Neural progenitor cell (in vitro differentiated cells): ENCODE results near the gene EDC4. TPM values are rescaled to one million over a fixed set of nuclear protein-coding genes. Genes with fewer than 3 reads are reported as not detected.
"Not testable (repeated sequence)": the region's sequence is repeated elsewhere in the genome, so short reads cannot be mapped to it uniquely, and the experiment has no call there.

Experiments
- DNase-seq: peaks from one replicate; pipeline ENCODE4 v3.0.0-alpha.2; 2016; ENCODE audit warnings: low spot score
- H2AFZ ChIP-seq: fragments of 200-600 bp; sonication (generic); replicated peaks from 2 replicates; pipeline ENCODE4 v1.6.1; 2016; ENCODE audit warnings: antibody characterized with exemption
- H3F3A ChIP-seq: fragments of 200-600 bp; sonication (generic); 2 replicates; pipeline ENCODE4 v1.6.1; 2016; ENCODE audit warnings: antibody characterized with exemption, low read depth
- H3K27ac ChIP-seq: fragments of 200-600 bp; sonication (generic); 2 replicates; pipeline ENCODE4 v1.5.1; 2016; ENCODE audit warnings: mild to moderate bottlenecking
- H3K27me3 ChIP-seq: fragments of 200-600 bp; sonication (generic); 2 replicates; pipeline ENCODE4 v1.6.1; 2016; ENCODE audit warnings: mild to moderate bottlenecking, moderate library complexity
- H3K36me3 ChIP-seq: fragments of 200-600 bp; sonication (generic); 2 replicates; pipeline ENCODE4 v1.5.1; 2016
- H3K4me1 ChIP-seq: fragments of 200-600 bp; sonication (generic); 2 replicates; pipeline ENCODE4 v1.6.1; 2016; ENCODE audit warnings: mixed run types
- H3K4me2 ChIP-seq: fragments of 200-600 bp; sonication (generic); 2 replicates; pipeline ENCODE4 v1.6.1; 2016
- H3K4me3 ChIP-seq: fragments of 200-600 bp; sonication (generic); 2 replicates; pipeline ENCODE4 v1.5.1; 2016
- H3K79me2 ChIP-seq: fragments of 200-600 bp; sonication (generic); 2 replicates; pipeline ENCODE4 v1.6.1; 2016; ENCODE audit warnings: low read depth
- H3K9ac ChIP-seq: fragments of 200-600 bp; sonication (generic); 2 replicates; pipeline ENCODE4 v1.6.1; 2016
- H3K9me3 ChIP-seq: fragments of 200-600 bp; sonication (generic); 2 replicates; pipeline ENCODE4 v1.5.1; 2016; ENCODE audit warnings: low read depth
- H4K20me1 ChIP-seq: fragments of 200-600 bp; sonication (generic); 2 replicates; pipeline ENCODE4 v1.6.1; 2016; ENCODE audit warnings: low read depth
- H3K27ac Mint-ChIP-seq: 3 replicates; pipeline ENCODE4 v1.8.0; 2021; ENCODE audit warnings: mixed read lengths
- H3K27me3 Mint-ChIP-seq: 2 replicates; pipeline ENCODE4 v1.8.0; 2022; ENCODE audit warnings: low read depth, mild to moderate bottlenecking, inconsistent platforms, moderate library complexity, mixed read lengths; ENCODE audit not compliant: insufficient read depth
- H3K36me3 Mint-ChIP-seq: 3 replicates; pipeline ENCODE4 v1.8.0; 2021; ENCODE audit warnings: mixed read lengths
- H3K4me1 Mint-ChIP-seq: 3 replicates; pipeline ENCODE4 v1.8.0; 2021; ENCODE audit warnings: mixed read lengths
- H3K4me3 Mint-ChIP-seq: 3 replicates; pipeline ENCODE4 v1.8.0; 2021; ENCODE audit warnings: mild to moderate bottlenecking, moderate library complexity, mixed read lengths
- H3K9me3 Mint-ChIP-seq: 3 replicates; pipeline ENCODE4 v1.8.0; 2020; ENCODE audit warnings: mixed read lengths
- EZH2 ChIP-seq: fragments of 200-600 bp; sonication (generic); IDR thresholded peaks from 2 replicates; pipeline ENCODE4 v1.6.1; 2017; ENCODE audit warnings: antibody characterized with exemption, mild to moderate bottlenecking, moderate library complexity
- EZH2phosphoT487 ChIP-seq: fragments of 200-600 bp; sonication (generic); IDR thresholded peaks from 2 replicates; pipeline ENCODE4 v1.6.1; 2017; ENCODE audit warnings: antibody characterized with exemption
- total RNA-seq: library from RNA; depleted of rRNA; stranded (reverse); fragments of >200 nt; gene quantifications from 2 replicates; pipeline ENCODE4 v1.2.3, GENCODE V29; 2015; ENCODE audit warnings: low replicate concordance
- TF ChIP-seq, protein P1 (sequence below): fragments of 200-600 bp; sonication (generic); IDR thresholded peaks from 2 replicates; pipeline ENCODE4 v1.5.1; 2017; ENCODE audit warnings: antibody characterized with exemption, mild to moderate bottlenecking

EDC4 gene
- total RNA-seq, 1 donor from 2014 or later = 32.7 TPM

DNA sequence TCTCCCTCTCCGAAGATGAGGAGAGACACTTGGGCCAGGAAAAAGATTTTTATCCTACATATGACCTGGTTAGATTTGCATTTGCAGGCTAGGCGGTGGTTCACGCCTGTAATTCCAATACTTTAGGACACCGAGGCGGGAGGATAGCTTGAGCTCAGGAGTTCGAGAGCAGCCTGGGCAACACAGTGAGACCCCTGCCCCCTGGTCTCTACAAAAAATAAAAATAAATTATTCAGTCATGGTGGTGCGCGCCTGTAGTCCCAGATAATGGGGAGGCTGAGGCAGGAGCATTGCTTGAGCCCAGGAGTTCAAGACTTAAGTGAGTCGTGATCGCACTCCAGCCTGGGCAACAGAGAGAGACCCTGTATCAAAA, 38.6 kb upstream of the EDC4 start:
- no peak for DNase-seq
- Mint-ChIP-seq H3K36me3 (no peaks in the 10 kb centered on the region), H3K4me3 (peak overlapping the region; percentile 90), H3K9me3 (no peaks in the 10 kb centered on the region), H3K4me1 (peaks cover 9% of the 10 kb centered on the region), H3K27ac (peak overlapping the region; percentile 42), H3K27me3 (peaks cover 9% of the 10 kb centered on the region)
- TF ChIP-seq EZH2phosphoT487 (no peak), EZH2 (no peak)
- TF ChIP-seq, protein P1, sequence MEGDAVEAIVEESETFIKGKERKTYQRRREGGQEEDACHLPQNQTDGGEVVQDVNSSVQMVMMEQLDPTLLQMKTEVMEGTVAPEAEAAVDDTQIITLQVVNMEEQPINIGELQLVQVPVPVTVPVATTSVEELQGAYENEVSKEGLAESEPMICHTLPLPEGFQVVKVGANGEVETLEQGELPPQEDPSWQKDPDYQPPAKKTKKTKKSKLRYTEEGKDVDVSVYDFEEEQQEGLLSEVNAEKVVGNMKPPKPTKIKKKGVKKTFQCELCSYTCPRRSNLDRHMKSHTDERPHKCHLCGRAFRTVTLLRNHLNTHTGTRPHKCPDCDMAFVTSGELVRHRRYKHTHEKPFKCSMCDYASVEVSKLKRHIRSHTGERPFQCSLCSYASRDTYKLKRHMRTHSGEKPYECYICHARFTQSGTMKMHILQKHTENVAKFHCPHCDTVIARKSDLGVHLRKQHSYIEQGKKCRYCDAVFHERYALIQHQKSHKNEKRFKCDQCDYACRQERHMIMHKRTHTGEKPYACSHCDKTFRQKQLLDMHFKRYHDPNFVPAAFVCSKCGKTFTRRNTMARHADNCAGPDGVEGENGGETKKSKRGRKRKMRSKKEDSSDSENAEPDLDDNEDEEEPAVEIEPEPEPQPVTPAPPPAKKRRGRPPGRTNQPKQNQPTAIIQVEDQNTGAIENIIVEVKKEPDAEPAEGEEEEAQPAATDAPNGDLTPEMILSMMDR = no peak
- Histone ChIP-seq H3K9me3 (no peaks in the 10 kb centered on the region), H3K36me3 (no peaks in the 10 kb centered on the region), H4K20me1 (no peaks in the 10 kb centered on the region), H3K9ac (no peak overlapping the region), H3K4me2 (peak overlapping the region; percentile 86), H2AFZ (peak overlapping the region; percentile 55), H3K4me1 (no peaks in the 10 kb centered on the region), H3K27me3 (no peaks in the 10 kb centered on the region), H3F3A (no peaks in the 10 kb centered on the region), H3K27ac (no peak overlapping the region), H3K79me2 (peaks cover 15% of the 10 kb centered on the region), H3K4me3 (peak overlapping the region; percentile 76)

DNA sequence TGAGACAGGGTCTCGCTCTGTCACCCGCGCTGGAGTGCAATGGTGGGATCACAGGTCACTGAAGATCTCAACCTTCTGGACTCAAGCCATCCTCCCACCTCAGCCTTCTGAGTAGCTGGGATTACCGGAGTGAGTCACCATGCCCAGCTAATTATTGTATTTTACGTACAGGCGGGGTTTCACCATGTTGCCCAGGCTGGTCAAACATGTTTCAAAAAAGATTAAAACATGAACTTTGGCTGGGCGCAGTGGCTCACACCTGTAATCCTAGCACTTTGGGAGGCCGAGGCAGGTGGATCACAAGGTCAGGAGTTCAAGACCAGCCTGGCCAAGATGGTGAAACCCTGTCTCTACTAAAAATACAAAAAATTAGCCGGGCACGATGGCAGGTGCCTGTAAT, 35.7 kb upstream of the EDC4 start:
- DNase-seq, H3K9ac ChIP-seq, H3K4me3 ChIP-seq, H3K27me3 ChIP-seq, H3K9me3 Mint-ChIP-seq, H3K36me3 Mint-ChIP-seq, H3K27ac ChIP-seq, H2AFZ ChIP-seq, H3K4me2 ChIP-seq, H3K4me1 ChIP-seq, H3K36me3 ChIP-seq, H3K27ac Mint-ChIP-seq, H3F3A ChIP-seq, H3K27me3 Mint-ChIP-seq, H4K20me1 ChIP-seq, H3K9me3 ChIP-seq, H3K4me3 Mint-ChIP-seq: not testable (repeated sequence)
- peaks cover 14% of the 10 kb centered on the region for H3K4me1 Mint-ChIP-seq
- H3K79me2 ChIP-seq = peaks cover 14% of the 10 kb centered on the region

DNA sequence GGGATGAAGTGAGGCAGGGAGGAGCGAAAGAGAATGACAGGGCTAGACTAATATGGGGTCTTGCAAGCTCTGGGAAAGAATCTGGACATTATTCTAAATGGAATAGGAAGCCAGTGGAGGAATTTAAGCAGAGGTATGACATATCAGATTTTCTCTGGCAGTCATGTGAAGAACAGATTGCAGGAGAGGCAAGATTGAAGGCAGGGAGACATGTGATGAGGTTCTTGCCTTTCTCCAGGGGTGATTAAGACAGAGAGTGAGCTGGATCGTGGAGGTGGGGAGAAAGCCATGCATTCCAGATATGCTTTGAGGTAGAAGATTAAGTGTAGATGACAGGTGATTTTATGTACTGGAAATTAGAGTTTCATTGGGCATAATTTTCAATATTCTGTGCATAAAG, 35.0 kb upstream of the EDC4 start:
- peaks cover under 1% of the 10 kb centered on the region for H4K20me1 ChIP-seq
- no peaks in the 10 kb centered on the region for H3K4me1 ChIP-seq
- no peak for DNase-seq
- TF ChIP-seq, protein P1 = no peak
- TF ChIP-seq EZH2 = no peak
- H3K36me3 Mint-ChIP-seq = no peaks in the 10 kb centered on the region
- H3K4me1 Mint-ChIP-seq = peaks cover 9% of the 10 kb centered on the region
- H3K27ac Mint-ChIP-seq = no peak overlapping the region
- H3K4me3 ChIP-seq = no peak overlapping the region
- H3K27me3 Mint-ChIP-seq = peaks cover 8% of the 10 kb centered on the region
- H3K27me3 ChIP-seq = no peaks in the 10 kb centered on the region
- H3K4me3 Mint-ChIP-seq = peak overlapping the region; percentile 4
- H3K9me3 ChIP-seq = no peaks in the 10 kb centered on the region
- H3K27ac ChIP-seq = no peak overlapping the region
- no peaks in the 10 kb centered on the region for H3K9me3 Mint-ChIP-seq
- peaks cover 8% of the 10 kb centered on the region for H3K79me2 ChIP-seq
- H2AFZ ChIP-seq = no peak overlapping the region
- H3K4me2 ChIP-seq = no peak overlapping the region
- H3K9ac ChIP-seq = no peak overlapping the region
- H3F3A ChIP-seq = peaks cover 12% of the 10 kb centered on the region
- no peaks in the 10 kb centered on the region for H3K36me3 ChIP-seq

DNA sequence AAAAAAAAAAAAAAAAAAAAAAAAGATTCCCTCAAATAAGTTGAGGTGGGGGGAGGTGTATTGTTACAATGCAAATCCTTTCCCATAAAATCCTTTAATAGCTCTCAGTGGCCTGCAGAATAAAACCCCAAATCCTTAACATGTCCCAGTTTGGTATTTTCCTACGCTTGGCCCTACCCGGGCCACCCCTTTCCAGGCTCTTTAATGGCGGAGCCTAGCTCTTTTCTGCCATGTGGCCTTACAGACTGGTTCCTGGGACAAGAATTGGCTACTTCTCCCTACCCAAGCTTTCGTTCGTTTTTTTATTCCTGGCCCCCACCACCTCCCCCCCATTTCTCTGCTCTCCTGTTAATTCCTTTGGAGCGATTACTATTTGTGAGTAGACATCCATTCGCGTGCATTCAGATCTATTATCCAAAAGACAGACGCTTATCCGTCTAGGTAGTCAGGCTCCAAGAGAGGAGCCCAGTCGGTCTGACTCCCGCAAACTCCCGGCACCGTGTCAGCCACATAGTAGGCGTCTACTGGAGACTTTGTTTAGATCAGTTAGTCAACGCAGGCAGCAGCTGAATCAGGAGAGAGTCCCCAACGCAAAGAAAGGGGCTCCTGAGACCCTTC, 31.5 kb upstream of the EDC4 start:
- no peaks in the 10 kb centered on the region for H3K36me3 Mint-ChIP-seq
- Histone ChIP-seq H3K4me3 (peak overlapping the region; percentile 96), H3K9ac (no peak overlapping the region), H2AFZ (peak overlapping the region; percentile 100), H4K20me1 (peaks cover 24% of the 10 kb centered on the region), H3K27me3 (no peaks in the 10 kb centered on the region), H3K27ac (peak overlapping the region; percentile 91), H3K36me3 (no peaks in the 10 kb centered on the region), H3K9me3 (no peaks in the 10 kb centered on the region), H3F3A (peaks cover 37% of the 10 kb centered on the region), H3K4me1 (peaks cover 24% of the 10 kb centered on the region), H3K4me2 (peak overlapping the region; percentile 91), H3K79me2 (peaks cover 31% of the 10 kb centered on the region)
- TF ChIP-seq, protein P1 = no peak
- TF ChIP-seq EZH2phosphoT487 = no peak
- TF ChIP-seq EZH2 = no peak
- H3K27ac Mint-ChIP-seq = peak overlapping the region; percentile 97
- peaks cover 35% of the 10 kb centered on the region for H3K4me1 Mint-ChIP-seq
- DNase-seq = no peak
- peak overlapping the region; percentile 93 for H3K4me3 Mint-ChIP-seq
- peaks cover 3% of the 10 kb centered on the region for H3K27me3 Mint-ChIP-seq
- no peaks in the 10 kb centered on the region for H3K9me3 Mint-ChIP-seq
